A204.1 (cell line): Measurements from ENCODE around the gene HMSD.
"Not testable (repeated sequence)": the region's sequence is repeated elsewhere in the genome, so short reads cannot be mapped to it uniquely, and the experiment has no call there.

Experiments
- FAIRE-seq: peaks from 2 replicates; lab custom pipeline; 2012; peaks lifted over from hg19 to GRCh38; lab: Jason Lieb, UNC

Gene HMSD, protein sequence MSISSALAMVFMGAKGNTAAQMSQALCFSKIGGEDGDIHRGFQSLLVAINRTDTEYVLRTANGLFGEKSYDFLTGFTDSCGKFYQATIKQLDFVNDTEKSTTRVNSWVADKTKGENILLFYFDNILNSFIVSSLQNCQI

GRCh38 chr18:63949068-63949737, at the start of gene HMSD:
Gene HMSD, plus strand, starts transcription at chr18:63949301. Its CDS starts 4,155 bp downstream, at chr18:63953456.
- no peak for FAIRE-seq

- FAIRE-seq, result no peak
These were observed 45.1 kb upstream of the HMSD start for GRCh38 chr18:63903851-63904570.

DNA sequence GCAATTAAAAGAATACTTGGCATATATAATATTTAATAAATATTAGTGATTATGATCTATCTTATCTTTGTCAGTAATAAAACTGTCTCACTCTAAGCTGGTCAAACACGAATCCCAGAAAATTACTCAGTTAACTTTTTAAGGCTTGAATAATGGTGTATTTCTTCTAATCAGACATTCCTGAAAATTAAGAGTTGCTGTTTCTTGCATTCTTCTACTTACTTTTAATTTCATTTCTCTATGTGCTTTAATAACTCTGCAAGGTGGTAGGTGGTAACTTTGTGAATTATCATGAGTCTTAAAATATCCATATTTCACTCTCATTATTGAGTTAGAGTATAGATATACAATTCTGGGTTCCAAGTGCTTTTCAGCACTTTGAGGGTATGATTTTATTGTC, 44.4 kb upstream of the HMSD start:
- no peak for FAIRE-seq

GRCh38 chr18:63905361-63905760, 43.7 kb upstream of the HMSD start:
- no peak for FAIRE-seq

DNA sequence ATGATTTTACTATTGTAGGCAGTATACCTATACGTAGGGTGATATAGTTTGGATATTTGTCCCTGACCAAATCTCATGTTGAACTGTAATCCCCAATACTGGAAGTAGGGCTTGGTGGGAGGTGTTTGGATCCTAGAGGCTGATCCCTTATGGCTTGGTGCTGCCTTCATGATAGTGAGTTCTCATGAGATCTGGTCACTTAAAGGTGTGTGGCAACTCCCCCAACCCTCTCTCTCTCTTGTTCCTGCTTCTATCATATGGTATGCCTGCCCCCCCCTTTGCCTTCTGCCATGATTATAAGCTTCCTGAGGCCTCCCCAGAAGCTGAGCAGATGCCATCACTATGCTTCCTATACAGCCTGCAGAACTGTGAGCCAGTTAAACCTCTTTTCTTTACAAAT, 43.0 kb upstream of the HMSD start:
- FAIRE-seq, result no peak

DNA sequence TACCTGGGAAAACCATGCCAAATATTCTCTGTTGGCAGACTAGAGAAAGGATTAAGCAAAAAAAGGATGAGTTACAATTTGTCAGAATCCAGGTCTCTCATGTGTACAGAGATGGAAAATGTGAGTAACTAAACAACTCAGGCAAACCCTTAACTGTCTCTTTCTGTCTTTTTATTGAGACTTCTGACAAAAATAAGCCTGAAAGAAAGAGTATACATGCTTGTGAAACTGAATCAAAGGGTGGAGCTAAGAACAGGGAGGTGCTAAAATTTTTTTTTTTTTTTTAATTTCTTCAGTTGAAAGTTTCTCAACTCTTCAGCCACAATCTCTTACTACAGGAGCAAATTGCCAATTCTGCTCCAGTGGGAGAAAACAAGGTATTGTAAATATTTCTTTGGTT, 41.4 kb upstream of the HMSD start, which contains the start of gene SERPINB10:
Gene SERPINB10 (plus strand): TSS at position 295 of the 400 bp plus-strand sequence. CDS start 7,553 bp downstream, outside the sequence.
- no peak for FAIRE-seq

DNA sequence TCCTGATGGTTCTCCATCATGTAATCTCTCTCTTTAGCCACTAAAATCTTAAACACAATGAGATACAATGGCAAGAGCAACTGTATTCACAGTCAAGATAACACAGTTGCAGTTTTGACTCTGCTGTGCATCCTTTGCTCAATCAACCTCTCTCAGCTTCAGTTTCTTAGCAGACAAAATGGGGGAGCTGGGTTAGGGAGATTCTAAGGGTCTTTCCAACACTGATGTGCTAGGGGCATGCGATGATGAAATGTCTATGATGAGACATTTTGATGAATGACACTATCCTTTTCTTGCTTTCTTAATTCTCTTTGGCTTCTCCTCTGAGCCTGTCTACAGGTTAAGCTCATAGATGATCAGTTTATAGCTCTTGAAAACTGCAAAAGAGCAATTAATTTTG, 40.2 kb upstream of the HMSD start:
- FAIRE-seq, result no peak

DNA sequence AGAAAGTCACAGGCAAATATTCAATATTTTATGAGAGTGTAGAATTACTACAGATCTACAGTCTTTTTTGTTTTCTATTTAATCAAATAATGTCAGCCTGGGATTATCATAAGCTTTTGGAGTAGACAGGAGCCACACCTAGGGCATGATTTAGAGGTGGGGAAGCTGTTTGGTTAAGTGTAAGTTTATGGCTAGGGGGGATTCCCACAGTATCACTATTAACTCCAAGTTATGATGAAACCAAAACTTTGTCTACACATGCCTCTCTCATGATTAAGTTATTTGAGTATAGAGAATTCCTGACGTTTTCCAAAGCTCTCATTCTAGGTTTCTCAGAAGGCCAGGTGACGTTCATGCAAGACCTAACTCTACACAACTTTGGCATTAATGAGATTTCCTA, 39.2 kb upstream of the HMSD start:
- no peak for FAIRE-seq

- no peak for FAIRE-seq
These were observed 31.3 kb upstream of the HMSD start for GRCh38 chr18:63917817-63918216.

DNA sequence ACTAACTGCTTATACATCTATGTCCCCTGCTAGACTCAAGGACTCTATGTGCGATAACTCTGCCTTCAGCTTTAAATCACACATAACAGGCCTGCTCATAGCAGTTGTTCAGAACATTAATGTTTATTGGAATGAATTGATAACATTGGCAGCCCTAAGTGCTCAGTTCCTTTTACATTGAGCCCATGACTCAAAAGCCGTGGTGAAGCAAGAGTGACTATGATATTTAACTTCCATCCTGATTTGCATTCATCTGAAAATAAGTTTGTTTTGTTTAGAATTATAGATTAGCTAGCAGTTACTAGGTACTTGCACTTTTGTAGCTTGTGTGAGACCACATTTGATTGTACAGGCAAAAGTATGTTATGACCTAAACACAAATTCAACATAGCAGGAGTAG, 27.1 kb upstream of the HMSD start:
- FAIRE-seq, result no peak

DNA sequence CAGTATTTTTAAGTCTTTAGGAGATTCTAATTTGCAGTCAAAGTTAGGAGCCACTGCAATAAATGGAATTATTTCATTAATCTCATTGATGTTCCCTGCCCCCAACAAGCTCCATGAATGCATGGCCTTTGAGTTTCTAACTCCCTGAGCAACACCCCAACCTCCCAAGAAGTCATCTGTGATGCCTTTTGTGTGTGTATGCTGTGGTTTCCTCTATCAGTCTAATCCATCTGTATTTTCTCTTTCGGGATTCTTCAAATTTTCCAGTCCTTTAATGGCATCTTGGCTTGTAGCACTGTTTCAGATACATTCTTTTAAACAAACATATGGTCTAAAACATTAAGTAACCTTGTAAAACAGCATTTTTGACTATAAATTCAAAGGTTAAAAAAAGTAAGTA, 24.6 kb upstream of the HMSD start:
- FAIRE-seq, result no peak

DNA sequence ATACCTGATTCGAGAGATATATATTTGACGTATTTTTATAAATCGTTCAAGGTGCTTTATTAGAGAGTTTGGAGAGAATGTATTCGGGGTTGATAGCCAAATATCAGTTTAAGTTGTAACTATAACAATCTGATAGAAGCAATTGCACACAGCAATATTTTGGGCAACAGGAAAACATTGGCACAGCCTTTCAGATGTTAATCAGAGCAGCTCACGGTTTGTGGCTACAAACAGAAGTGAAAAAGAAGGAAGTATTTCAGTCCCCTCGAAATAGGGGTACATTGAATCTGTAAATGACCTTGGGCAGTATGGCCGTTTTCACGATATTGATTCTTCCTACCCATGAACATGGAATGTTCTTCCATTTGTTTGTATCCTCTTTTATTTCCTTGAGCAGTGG, 20.8 kb upstream of the HMSD start:
- no peak for FAIRE-seq

GRCh38 chr18:63929369-63929768, 19.7 kb upstream of the HMSD start:
- FAIRE-seq, result not testable (repeated sequence)

DNA sequence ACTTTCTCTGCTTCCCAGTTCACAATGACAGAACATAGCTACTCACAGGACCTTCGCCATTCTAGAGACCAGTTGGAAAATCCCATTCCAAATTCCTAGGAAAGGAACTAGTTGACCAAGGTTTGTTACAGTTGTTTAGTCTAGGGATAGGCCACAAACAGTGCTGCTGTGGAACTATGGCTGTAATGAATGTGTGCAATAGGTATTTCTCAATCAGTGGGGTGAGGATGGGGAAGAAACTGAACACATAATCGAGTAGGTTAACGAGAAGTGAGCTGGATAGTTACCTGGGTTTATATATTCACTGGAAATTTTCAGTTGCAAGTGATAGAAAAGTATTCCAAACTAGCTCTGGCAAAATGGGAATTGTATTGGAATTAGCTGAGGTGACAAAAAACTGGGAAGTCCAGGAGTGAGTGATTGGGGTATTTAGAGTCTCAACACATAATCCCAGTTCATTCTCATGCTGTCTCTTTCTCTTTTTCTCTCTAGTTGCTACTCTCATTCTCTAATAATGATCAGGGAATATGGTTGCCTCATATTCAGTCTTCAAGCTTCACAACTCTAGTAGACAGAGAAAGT, 18.2 kb upstream of the HMSD start:
- no peak for FAIRE-seq

GRCh38 chr18:63936156-63936931, 12.8 kb upstream of the HMSD start:
- FAIRE-seq, result no peak

DNA sequence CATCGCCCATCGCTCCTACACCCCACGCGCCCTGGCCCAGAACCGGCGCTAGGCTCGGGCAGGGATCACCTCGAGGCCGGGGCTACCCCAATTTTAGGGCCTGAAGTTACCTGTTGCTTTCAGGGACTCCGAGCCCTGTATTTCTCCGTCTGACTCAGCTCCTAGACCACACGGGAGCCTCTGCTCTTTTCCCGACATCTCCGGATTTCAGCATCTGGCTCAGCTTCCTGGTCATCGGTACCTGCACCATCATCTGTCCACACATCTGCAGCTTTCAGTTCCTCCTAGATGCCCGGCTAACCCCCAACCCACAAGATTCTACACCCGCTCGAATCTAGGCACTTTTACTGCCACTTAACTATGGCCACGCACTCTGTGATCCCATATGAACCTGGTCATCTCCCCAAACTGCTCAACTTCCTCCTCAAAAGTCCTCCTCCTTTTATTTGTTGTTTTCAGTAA, 12.1 kb upstream of the HMSD start:
- FAIRE-seq, result no peak

GRCh38 chr18:63940008-63940407, 9.1 kb upstream of the HMSD start:
- no peak for FAIRE-seq

- not testable (repeated sequence) for FAIRE-seq
These were observed 8.5 kb upstream of the HMSD start for GRCh38 chr18:63940543-63941050.

GRCh38 chr18:63947051-63947790, 1.9 kb upstream of the HMSD start:
- FAIRE-seq, result no peak

DNA sequence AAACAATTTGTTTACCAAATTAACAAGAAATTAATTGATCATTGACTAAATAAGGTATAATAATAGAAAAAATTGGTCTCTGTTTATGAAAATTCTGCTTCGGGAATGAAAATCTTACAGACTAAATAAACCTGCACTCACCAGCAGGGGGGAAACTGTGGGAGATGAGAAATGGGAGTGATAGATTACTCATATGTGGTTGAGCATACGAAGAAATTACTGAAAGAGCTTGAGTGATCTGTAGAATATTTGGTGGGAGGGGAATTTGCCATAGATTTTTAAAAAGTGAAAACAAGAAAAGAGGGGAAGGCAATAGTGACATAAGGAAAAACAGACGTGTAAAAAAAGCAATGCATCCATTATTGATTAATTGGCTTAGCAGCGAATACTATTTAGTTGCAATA, 2.2 kb downstream of the HMSD start:
- no peak for FAIRE-seq

GRCh38 chr18:63953811-63954210, 4.7 kb downstream of the HMSD start:
- no peak for FAIRE-seq
